ENCODE results near the gene ADAMTS14.

ADAMTS14 gene

DNA sequence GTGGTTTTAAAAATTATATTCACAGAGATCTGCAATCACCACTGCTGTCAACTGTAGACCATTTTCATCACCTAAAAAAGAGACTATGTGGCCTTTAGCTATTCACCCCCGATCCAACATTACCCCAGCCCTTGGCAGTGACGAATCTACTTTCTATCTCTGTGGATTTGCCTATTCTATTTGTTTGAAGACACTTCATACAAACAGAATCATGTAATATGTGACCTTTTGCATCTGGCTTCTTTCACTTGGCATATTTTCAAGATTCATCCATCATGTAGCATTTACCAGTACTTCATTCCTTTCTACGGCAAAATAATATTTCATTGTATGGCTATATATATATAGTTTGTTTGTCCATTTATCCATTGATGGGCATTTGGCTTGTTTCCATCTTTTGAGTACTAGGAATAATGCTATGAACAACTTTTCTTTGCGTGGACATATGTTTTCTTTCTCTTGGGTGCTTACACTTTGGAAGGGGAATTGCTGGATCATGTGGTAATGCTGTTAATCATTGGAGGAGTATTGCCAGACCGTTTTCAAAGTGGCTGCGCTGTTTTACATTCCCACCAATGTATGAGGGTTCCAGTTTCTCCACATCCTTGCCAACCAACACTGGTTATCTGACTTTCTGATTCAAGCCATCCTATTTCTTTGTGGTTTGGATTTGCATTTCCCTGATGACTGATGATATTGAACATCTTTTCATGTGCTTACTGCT lies 22.3 kb downstream of the ADAMTS14 start:
- no peak for DNase-seq

DNA sequence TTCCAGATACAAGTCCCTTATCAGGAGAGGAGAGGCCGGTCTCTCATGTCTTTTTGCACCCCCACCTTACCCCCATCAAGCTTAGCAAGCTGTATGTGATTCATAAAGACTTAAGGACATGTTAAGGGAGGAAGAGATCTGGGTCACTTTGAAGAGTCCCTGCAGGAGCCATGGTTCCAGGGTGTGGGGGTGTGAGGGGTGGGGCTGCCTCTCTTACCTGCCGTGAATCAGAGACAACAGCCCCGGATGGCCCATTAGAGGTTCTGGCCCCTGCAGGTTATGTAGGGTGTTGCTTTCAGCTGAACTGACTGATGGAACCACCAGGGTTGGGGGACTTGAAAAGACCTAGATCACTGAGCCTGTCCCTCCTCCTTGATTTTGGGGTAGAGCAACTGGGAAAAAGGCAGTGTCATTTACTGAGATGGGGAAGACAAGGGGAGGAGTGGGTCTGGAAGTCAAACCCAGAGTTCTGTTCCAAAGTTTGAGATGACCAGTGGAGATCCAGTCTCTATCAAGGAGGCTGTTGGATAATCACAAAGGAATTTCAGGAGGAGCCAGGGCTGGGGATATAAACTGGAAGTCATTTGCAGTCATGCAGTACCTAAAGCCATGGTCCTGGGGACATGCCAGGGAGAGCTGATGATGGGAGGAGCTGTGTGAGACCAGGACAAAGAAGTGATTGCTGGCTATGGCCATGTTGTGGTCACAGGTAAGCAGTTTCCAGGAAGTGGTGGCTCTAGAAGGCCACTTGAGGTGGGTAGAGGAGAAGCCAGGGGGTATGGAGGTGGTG lies 23.1 kb downstream of the ADAMTS14 start:
- no peak for DNase-seq

DNA sequence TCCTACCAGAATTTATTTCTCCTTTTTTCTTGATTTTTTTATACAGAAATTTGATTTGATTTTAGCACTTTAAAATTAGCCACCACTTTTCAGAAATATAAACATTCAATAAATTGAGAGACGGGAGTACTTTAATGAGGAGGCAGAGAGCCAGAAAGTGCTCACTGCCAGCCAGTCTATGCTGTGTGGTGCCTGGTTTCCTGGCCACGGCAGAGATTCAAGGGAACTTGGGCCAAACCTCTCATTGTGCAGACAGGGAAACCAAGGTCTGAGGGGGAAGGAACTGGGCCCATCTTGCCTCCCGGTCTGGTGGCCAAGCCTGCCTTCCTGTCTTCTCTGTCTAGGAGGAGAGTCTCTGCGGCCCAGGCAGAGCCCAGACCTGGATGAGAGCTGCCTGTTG lies 25.9 kb downstream of the ADAMTS14 start:
- DNase-seq, result no peak

- no peak for DNase-seq
These were observed 26.9 kb downstream of the ADAMTS14 start for GRCh38 chr10:70699063-70699658.

- no peak for DNase-seq
These were observed 27.4 kb downstream of the ADAMTS14 start for GRCh38 chr10:70699659-70700174.

DNA sequence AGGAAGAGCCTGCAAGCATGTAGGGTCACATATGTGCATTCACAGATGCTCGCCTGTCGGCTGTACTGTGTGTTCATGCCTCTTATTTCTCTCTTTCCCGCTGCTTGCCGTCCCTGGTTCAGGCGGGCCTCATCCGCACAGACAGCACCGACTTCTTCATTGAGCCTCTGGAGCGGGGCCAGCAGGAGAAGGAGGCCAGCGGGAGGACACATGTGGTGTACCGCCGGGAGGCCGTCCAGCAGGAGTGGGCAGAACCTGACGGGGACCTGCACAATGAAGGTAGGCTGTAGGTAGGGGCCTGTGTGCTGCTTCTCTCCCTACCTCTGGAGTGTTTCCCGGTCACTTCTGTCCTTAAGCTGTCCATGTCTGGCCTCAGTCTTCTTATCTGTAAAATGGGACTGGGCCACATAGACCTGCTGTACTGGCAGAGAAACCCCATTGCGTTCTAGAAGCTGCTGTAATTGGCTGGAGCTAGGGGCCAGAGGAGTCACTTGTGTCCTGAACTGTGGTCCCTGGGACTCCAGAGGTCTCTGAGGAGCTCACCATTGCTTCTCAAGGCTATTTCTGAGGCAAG lies 30.0 kb downstream of the ADAMTS14 start:
- DNase-seq, result no peak

GRCh38 chr10:70704211-70704610 lies 31.9 kb downstream of the ADAMTS14 start:
- no peak for DNase-seq

- no peak for DNase-seq
These were observed 33.0 kb downstream of the ADAMTS14 start for GRCh38 chr10:70705121-70705861.

DNA sequence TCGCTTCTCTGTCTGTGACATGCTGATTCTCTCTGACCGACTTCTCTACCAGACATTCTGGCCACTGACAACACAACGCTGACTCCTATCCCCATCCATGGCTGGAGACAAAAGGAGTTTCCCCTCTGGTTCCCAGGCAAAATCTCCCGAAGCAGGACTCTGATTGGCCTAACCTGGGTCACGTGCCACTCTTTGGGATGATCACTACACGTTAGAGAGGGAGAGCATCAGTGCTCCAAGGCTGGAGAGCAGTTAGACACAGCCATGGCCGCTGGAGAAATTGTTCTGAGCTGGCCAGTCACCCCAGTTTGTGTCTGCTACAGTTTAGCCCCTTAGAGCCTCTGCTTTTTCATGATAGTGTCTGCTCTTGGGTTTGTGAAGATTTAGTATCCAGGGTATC lies 38.9 kb downstream of the ADAMTS14 start:
- DNase-seq, result no peak

- no peak for DNase-seq
These were observed 39.6 kb downstream of the ADAMTS14 start for GRCh38 chr10:70711911-70712310.

- DNase-seq, result no peak
These were observed 41.9 kb downstream of the ADAMTS14 start for GRCh38 chr10:70714245-70714644.

DNA sequence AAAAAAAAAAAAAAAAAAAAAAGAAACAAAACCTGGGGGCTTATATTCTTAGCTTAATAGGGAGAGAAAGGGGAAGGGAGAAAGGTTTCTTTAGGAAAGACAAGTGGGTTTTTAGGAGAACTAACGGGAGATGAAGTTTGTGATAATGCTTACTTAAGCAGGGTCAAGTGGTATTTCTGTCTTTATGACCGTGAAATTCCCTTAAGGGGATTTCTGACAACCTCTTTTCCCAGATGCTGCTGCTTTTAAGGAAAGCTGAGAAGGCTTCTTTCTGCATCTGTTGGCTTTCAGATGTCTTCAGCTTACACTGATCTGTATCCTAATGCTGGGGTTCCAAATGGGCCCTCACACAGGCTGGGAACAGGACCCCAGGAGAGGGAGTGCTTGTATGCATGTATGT lies 42.6 kb downstream of the ADAMTS14 start:
- no peak for DNase-seq

GRCh38 chr10:70715853-70716795 lies 43.8 kb downstream of the ADAMTS14 start:
- DNase-seq, result peak; percentile 15

GRCh38 chr10:70722820-70723424 lies 50.6 kb downstream of the ADAMTS14 start:
- no peak for DNase-seq

- no peak for DNase-seq
These were observed 51.5 kb downstream of the ADAMTS14 start for GRCh38 chr10:70723771-70724170.

DNA sequence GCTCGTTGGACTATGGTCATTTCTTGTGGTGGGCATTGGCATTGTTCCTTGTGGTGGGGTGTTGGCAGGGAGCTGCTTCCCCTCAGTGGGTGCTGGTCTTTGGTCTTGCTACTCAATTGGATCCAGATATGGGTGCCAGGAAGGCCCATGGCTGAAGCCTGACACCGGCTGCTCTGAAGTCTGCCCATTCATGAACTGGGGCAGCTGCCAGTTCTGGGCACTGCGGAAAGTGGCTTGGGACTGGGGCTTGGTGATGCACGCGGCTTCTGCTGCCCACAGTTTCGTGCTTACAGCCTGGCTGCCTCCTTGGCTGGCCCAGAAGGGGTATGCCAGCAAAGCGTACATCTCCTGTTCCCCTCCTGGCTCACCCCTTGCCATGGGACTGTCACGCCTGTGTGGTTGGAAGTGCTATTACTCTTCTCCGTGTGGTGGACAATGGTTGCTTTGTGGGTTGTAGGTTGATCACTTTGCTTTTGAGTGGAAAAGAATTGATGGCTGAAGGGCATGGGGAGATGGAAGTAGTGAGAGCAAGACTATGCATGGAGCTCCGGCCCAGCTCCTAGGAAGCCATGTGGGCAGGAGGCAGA lies 54.7 kb downstream of the ADAMTS14 start:
- DNase-seq, result no peak

DNA sequence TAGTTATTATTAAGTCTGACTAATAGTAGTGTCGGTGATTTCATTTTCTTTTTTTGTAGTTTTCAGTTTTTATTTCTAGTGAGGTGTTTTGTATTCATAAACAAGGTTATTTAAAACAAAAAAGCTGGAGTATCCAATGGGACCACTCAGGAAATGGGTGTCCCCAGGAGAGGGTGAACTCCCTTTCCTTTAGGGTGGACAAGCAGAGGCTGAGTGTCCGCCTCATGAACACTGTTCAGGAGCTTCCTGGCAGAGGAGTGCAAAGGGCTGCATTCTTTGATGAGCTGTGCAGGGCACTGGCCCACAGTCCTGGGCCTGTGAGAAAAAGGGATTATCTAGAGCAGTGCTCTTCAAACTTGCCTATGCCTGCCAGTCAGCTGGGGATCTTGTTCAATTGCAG lies 56.0 kb downstream of the ADAMTS14 start:
- DNase-seq, result no peak

DNA sequence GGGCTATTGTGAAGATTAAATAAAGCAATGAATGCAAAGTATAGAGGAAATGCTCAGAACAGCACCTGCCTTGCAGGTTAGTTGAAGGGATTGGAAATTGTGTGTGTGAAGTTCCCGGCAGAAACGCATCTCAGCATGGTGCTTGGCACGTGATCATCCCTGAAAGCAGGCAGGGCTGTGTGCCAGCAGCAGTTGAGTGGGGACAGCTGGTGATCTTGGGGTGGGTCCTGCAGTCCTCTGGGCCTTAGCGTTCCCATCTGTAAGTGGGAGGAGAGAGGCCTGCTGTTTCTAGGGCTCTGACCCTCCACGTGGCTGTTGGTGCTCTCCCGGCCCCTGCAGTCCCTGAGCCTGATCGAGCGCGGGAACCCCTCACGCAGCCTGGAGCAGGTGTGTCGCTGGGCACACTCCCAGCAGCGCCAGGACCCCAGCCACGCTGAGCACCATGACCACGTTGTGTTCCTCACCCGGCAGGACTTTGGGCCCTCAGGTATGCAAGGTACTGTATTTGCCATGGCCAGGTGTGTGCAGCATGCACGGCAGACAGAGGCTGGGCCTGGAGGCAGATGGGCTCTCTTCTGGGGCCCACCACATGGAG lies 57.6 kb downstream of the ADAMTS14 start:
- no peak for DNase-seq

- DNase-seq, result no peak
These were observed 58.6 kb downstream of the ADAMTS14 start for GRCh38 chr10:70730955-70731354.

- DNase-seq, result no peak
These were observed 60.3 kb downstream of the ADAMTS14 start for GRCh38 chr10:70732569-70732968.
